Mucosa of rectum (tissue), 2 donors: ENCODE results near the gene GRXCR2.
A peak's percentile ranks its signal among the peaks of the same experiment; 100 is the strongest.
"Not testable (repeated sequence)": the region's sequence is repeated elsewhere in the genome, so short reads cannot be mapped to it uniquely, and the experiment has no call there.

ENCODE experiments used
- H3K27ac ChIP-seq, 2 donors: one replicate each; pipeline ENCODE4 v1.7.0; 2013; ENCODE audit warnings: inconsistent platforms in 2 of 2, low read depth in 2 of 2, low read length in 2 of 2
- H3K27me3 ChIP-seq, 2 donors: one replicate each; pipeline ENCODE4 v1.7.0; 2013; ENCODE audit warnings: low read length in 2 of 2; ENCODE audit not compliant: control insufficient read depth in 2 of 2, insufficient read depth in 2 of 2
- H3K36me3 ChIP-seq, 2 donors: one replicate each; pipeline ENCODE4 v1.7.0; 2013; ENCODE audit warnings: low read length in 2 of 2; ENCODE audit not compliant: control insufficient read depth in 2 of 2, insufficient read depth in 2 of 2
- H3K4me1 ChIP-seq, 2 donors: one replicate each; pipeline ENCODE4 v1.7.0; 2013; ENCODE audit warnings: low read length in 2 of 2, mild to moderate bottlenecking in 1 of 2; ENCODE audit not compliant: control insufficient read depth in 2 of 2, insufficient read depth in 2 of 2
- H3K4me3 ChIP-seq, 2 donors: one replicate each; pipeline ENCODE4 v1.7.0; 2013; ENCODE audit warnings: low read length in 2 of 2
- H3K9ac ChIP-seq, 2 donors: one replicate each; pipeline ENCODE4 v1.7.0; 2013; ENCODE audit warnings: low read length in 2 of 2, low read depth in 1 of 2, mild to moderate bottlenecking in 1 of 2
- H3K9me3 ChIP-seq, 2 donors: one replicate each; pipeline ENCODE4 v1.7.0; 2013; ENCODE audit warnings: low read length in 2 of 2; ENCODE audit not compliant: control insufficient read depth in 2 of 2
- donor health status: healthy.
- donor health status: Normal muscosa, but diverticular disease.

Gene GRXCR2

GRCh38 chr5:145841299-145841698, 31.5 kb downstream of the GRXCR2 start:
- no peak overlapping the region for H3K9ac ChIP-seq
- no peaks in the 10 kb centered on the region for H3K27me3 ChIP-seq
- no peak overlapping the region for H3K4me3 ChIP-seq
- no peak overlapping the region for H3K27ac ChIP-seq
- peaks cover 0 to 3% of the 10 kb centered on the region in 2 donors for H3K4me1 ChIP-seq
- H3K36me3 ChIP-seq: no peaks in the 10 kb centered on the region
- H3K9me3 ChIP-seq: no peaks in the 10 kb centered on the region

GRCh38 chr5:145840458-145841132, 32.2 kb downstream of the GRXCR2 start:
- Histone ChIP-seq H3K4me1 (peaks cover 0 to 10% of the 10 kb centered on the region in 2 donors), H3K4me3 (no peak overlapping the region), H3K27ac (no peak overlapping the region), H3K9me3 (no peaks in the 10 kb centered on the region), H3K36me3 (no peaks in the 10 kb centered on the region), H3K27me3 (no peaks in the 10 kb centered on the region), H3K9ac (no peak overlapping the region)

- Histone ChIP-seq H3K36me3 (no peaks in the 10 kb centered on the region), H3K9me3 (no peaks in the 10 kb centered on the region), H3K27me3 (no peaks in the 10 kb centered on the region), H3K4me1 (peaks cover 3 to 21% of the 10 kb centered on the region in 2 donors), H3K27ac (no peak overlapping the region), H3K9ac (no peak overlapping the region), H3K4me3 (no peak overlapping the region)
Observed at GRCh38 chr5:145838276-145838675, 34.5 kb downstream of the GRXCR2 start.

GRCh38 chr5:145836241-145836640, 36.6 kb downstream of the GRXCR2 start:
- peak overlapping the region; percentile 84 to 97 for H3K27ac ChIP-seq
- not testable (repeated sequence) for H3K9me3 ChIP-seq, H3K27me3 ChIP-seq, H3K36me3 ChIP-seq
- peak overlapping the region; percentile 84 to 89 for H3K9ac ChIP-seq
- peaks cover 9 to 21% of the 10 kb centered on the region in 2 donors for H3K4me1 ChIP-seq
- H3K4me3 ChIP-seq: peak overlapping the region; percentile 82 to 94

- Histone ChIP-seq H3K27ac (peak overlapping the region; percentile 84 to 97), H3K9me3 (no peaks in the 10 kb centered on the region), H3K27me3 (no peaks in the 10 kb centered on the region), H3K36me3 (no peaks in the 10 kb centered on the region), H3K4me1 (peaks cover 12 to 21% of the 10 kb centered on the region in 2 donors), H3K9ac (peak overlapping the region; percentile 84 to 89), H3K4me3 (peak overlapping the region; percentile 82 to 94)
Observed at GRCh38 chr5:145835848-145836239, 37.0 kb downstream of the GRXCR2 start.

- Histone ChIP-seq H3K27me3 (no peaks in the 10 kb centered on the region), H3K9me3 (no peaks in the 10 kb centered on the region), H3K4me3 (peak within 1 kb of the TSS; percentile 82 to 94), H3K9ac (peak within 1 kb of the TSS; percentile 84 to 89), H3K27ac (peak within 1 kb of the TSS; percentile 84 to 97), H3K4me1 (peaks cover 12 to 22% of the 10 kb centered on the region in 2 donors), H3K36me3 (no peaks in the 10 kb centered on the region)
Observed at GRCh38 chr5:145834917-145835847, 37.6 kb downstream of the GRXCR2 start, which contains the start of gene PRELID2. PRELID2 (minus strand) TSS chr5:145835342; CDS start chr5:145835251, 91 bp downstream.

- peaks cover 15 to 27% of the 10 kb centered on the region in 2 donors for H3K4me1 ChIP-seq
- no peaks in the 10 kb centered on the region for H3K9me3 ChIP-seq
- peak overlapping the region; percentile 84 to 89 for H3K9ac ChIP-seq
- peak overlapping the region; percentile 84 to 97 for H3K27ac ChIP-seq
- no peaks in the 10 kb centered on the region for H3K27me3 ChIP-seq
- peak overlapping the region; percentile 82 to 94 for H3K4me3 ChIP-seq
- no peaks in the 10 kb centered on the region for H3K36me3 ChIP-seq
Observed at GRCh38 chr5:145834554-145834916, 38.3 kb downstream of the GRXCR2 start.

- Histone ChIP-seq H3K9ac (peak overlapping the region in 1 of 2 donors; percentile 89), H3K27ac (peak overlapping the region; percentile 17 to 84), H3K9me3 (no peaks in the 10 kb centered on the region), H3K36me3 (no peaks in the 10 kb centered on the region), H3K27me3 (no peaks in the 10 kb centered on the region), H3K4me3 (peak overlapping the region; percentile 82 to 94), H3K4me1 (peaks cover 15 to 29% of the 10 kb centered on the region in 2 donors)
Observed at GRCh38 chr5:145833631-145834200, 39.1 kb downstream of the GRXCR2 start.

- H3K4me1 ChIP-seq: peaks cover 18 to 21% of the 10 kb centered on the region in 2 donors
- no peak overlapping the region for H3K9ac ChIP-seq
- H3K9me3 ChIP-seq: no peaks in the 10 kb centered on the region
- no peak overlapping the region for H3K4me3 ChIP-seq
- H3K36me3 ChIP-seq: no peaks in the 10 kb centered on the region
- no peaks in the 10 kb centered on the region for H3K27me3 ChIP-seq
- H3K27ac ChIP-seq: no peak overlapping the region
Observed at GRCh38 chr5:145830594-145830993, 42.2 kb downstream of the GRXCR2 start.
